ENCODE measurements around the gene DACT3.
A peak's percentile ranks its signal among the peaks of the same experiment; 100 is the strongest.

Gene DACT3

DNA sequence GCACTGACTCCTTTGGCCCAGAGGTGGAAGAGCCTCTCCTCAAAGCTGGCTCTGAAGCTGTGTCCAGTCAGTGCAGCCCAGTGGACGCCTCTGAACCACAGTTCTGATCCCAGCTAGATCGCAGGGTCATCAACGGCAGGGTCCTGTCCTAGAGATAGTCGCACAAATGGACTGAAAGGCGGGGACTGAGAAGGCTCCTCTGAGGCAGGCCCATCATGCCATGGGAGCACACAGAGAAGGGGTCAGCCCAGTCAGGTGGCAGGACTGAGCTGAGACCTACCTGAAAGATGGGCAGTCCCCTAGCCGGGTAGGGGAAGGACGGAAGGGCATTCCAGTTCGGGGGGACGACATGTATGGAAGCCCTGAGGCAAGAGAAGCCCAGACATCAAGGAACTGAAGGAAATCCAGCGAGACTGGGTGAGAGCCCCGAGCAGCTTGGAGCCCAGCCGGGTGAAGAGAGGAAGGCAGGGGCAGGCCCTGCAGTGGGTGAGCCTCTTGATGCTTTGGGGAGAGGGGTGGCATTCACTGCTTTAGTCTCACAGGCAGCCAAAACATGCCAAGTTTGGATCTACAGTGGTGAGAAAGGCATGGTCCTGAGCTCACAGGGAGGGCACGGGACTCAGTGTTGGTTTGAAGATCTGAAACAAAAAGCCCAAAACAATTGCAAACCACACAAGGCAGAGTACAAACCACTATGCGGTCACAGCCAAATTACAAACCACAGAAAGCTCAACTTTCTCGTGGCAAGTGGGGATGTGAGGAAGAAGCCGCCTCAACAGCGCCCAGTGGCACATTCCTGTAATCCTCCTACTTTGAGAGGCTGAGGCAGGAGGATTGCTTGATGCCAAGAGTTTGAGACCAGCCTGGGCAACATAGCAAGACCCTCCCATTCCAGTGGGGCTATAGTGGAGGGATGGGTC lies 49.9 kb downstream of the DACT3 start:
- no peak for DNase-seq

DNA sequence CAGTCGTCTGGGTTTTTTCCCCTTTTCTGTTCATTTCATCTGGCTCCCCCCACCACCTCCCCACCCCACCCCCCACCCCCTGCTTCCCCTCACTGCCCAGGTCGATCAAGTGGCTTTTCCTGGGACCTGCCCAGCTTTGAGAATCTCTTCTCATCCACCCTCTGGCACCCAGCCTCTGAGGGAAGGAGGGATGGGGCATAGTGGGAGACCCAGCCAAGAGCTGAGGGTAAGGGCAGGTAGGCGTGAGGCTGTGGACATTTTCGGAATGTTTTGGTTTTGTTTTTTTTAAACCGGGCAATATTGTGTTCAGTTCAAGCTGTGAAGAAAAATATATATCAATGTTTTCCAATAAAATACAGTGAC lies 50.6 kb downstream of the DACT3 start:
- DNase-seq = no peak

DNA sequence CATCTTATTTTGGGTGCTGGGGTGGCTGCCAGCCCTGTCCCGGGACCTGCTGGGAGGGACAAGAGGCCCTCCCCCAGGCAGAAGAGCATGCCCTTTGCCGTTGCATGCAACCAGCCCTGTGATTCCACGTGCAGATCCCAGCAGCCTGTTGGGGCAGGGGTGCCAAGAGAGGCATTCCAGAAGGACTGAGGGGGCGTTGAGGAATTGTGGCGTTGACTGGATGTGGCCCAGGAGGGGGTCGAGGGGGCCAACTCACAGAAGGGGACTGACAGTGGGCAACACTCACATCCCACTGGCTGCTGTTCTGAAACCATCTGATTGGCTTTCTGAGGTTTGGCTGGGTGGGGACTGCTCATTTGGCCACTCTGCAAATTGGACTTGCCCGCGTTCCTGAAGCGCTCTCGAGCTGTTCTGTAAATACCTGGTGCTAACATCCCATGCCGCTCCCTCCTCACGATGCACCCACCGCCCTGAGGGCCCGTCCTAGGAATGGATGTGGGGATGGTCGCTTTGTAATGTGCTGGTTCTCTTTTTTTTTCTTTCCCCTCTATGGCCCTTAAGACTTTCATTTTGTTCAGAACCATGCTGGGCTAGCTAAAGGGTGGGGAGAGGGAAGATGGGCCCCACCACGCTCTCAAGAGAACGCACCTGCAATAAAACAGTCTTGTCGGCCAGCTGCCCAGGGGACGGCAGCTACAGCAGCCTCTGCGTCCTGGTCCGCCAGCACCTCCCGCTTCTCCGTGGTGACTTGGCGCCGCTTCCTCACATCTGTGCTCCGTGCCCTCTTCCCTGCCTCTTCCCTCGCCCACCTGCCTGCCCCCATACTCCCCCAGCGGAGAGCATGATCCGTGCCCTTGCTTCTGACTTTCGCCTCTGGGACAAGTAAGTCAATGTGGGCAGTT lies 51.2 kb downstream of the DACT3 start:
- no peak for DNase-seq

DNA sequence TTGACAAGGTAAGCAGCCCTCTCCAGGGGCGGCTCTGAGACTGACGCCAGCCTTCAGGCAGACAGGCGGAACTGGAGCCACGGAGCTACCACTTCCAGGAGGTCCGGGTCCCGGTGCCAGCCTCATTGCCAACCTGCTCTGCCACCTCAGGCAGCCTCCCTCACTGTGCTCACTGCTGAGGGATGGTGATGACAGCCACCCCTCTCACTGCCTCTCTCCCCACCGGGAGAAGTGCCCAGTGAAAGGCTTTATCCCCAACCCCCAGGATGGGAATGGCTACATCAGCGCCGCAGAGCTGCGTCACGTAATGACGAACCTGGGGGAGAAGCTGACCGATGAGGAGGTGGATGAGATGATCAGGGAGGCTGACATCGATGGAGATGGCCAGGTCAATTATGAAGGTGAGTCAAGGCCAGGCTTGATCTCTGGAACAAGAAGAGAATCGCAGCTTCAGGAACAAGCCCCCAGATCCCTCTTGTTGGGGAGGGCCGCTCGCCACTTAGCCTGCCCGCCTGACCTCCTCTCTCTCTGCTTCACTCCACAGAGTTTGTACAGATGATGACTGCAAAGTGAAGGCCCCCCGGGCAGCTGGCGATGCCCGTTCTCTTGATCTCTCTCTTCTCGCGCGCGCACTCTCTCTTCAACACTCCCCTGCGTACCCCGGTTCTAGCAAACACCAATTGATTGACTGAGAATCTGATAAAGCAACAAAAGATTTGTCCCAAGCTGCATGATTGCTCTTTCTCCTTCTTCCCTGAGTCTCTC lies 52.2 kb downstream of the DACT3 start:
- no peak for DNase-seq

DNA sequence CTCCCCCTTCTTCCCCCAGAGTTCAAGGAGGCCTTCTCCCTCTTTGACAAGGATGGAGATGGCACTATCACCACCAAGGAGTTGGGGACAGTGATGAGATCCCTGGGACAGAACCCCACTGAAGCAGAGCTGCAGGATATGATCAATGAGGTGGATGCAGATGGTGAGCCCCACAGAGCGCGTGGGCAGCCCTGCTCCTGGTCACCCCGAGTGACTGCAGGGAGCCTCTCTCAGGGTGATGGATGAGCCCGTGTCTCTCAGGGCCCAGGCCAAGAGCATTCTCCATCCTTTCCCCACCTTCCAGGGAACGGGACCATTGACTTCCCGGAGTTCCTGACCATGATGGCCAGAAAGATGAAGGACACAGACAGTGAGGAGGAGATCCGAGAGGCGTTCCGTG lies 52.8 kb downstream of the DACT3 start:
- no peak for DNase-seq

DNA sequence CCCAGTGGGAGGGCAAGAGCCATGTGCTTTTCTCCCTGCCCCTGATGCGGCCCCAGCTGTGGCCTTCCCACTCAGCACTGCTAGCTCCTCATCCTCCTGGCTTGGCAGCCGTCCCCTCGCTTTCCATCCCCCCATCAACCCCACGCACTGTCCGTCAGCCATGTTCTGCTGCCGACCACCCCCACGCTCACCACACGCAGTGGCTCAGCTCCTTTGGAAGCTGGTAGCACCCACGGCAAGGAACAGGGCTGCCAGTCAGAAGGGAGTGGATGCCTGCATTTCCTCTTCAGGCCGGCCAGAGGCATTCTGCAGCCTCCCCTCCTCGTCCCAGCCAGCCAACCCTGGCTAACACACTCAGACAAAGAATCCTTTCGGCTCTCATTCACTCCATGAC lies 53.5 kb downstream of the DACT3 start:
- DNase-seq = no peak

DNA sequence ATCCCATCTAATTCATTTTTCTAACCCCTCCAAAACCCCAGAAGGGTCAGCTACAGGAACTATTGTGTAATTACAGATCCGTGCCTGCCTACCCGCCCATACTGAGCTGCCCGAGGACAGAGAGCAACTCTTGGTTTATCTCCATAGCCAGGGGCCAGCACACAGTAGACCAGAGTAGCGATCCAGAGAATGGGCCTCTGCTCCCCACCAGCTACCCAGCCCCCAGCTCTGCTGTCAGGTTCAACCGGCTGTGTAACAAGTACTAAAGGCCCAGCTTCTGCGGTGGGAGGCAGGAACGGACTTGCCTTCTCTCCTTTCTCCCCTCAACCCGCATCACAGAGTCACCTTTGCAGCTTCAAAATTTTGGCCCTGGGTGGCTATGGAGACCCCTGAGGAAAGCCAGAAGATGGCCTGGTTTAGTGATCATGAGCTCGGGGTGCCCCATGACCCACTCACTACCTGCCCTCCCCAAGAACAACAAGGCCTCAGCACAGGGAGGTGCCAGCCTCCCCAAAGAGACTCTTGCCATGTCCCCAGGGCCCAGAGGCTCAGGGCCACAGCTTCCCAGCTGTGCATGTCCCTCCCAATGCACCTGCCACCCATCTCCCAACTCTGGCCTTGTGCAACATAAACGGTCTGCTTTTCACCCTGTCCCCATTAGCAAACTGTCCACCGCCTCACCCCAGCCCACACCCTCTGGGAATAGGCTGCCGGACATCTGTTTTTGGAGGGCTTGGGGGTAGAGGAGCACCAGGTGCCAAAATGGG lies 54.1 kb downstream of the DACT3 start:
- DNase-seq = no peak

DNA sequence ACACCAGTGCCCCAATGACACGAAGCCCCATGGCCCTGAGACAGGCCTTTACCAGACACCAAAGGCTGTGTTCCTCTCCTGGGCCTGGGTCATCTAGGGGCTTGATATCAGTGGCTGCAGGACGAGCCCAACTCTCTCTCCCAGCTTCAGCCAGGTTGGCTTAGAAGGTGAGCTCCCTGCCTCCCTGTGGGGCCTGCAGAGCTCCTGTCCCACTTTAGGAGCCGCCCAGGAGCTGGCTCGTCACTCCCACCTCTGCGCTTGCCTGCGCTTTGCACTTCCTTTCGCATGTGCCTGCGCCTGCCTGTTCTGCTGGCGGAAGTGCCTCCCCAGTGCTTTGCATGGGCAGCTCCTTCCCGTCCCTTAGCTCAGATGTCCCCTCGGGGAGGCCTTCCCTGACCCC lies 55.0 kb downstream of the DACT3 start:
- no peak for DNase-seq

DNA sequence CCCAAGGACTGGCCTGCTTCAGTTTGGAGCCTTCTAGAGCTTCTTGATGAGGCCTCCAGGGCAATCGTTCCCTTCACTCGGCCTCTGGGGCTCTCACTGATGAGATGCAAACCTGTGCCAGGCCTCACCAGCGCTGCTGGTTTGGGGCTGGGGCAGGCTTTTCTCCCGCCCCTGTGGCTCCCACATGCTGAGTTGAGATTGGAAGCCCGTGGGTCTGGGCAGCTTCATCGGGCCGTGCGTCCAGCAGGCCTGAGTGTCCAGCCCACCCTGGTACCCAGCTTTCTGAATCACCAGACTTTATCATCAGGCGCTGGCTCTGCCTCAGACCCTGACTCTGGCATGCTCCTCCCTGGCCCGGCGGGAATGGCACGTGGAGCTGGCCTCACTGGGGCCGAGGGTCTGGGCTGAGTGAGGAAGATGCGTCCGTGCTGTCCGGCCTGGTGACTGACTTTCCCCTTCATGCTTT lies 55.6 kb downstream of the DACT3 start:
- DNase-seq = no peak

DNA sequence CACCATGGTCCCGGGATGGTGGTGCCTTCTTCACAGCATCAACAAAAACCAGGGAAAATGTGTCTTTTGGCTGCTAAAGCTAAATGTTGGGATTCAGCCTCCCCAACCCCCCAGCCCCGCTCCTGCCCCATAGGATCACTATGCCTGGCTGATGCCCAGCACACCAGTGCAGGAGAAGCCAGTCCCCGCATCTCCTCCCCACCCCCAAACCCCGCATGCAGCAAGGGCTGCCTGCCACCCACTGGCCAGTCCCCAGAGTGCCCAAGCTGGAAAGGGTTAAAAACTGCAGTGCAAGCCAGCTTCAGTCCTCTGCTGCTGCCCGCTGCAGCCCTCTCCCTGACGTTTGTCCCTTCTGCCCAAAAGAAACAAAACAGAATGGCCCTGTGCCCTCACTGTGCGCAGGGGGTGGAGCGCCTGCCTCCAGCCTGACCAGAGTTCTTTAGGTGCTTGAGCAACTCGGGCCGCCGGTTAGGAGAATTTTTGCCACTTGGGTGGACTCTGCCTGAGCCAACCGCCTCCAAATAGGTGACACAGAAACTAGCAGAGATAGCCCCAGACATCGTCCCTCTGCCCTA lies 56.1 kb downstream of the DACT3 start:
- no peak for DNase-seq

DNA sequence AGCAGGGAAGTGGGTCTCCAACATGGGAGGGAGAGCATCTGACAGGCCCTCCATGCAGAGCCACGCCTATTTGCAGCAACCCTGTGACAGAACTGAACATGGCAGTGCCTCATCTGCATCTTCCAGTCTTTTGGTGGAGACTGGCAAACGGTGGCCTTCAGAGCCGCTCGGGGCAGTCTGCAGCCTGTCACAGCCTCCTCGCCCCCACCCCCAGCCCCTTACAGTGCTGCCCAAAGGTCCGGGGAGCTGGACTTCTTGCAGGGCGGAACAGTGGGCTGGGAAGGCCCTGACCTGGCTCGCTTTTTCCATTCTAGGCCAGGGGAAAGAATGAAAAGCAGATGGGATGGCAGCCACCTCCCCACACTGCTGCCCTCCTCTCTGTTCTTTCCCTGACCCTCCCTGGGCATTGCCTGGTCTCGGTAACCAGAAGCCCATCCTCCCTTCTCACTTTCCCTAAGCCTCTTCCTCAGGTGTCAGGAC lies 57.2 kb downstream of the DACT3 start:
- no peak for DNase-seq

DNA sequence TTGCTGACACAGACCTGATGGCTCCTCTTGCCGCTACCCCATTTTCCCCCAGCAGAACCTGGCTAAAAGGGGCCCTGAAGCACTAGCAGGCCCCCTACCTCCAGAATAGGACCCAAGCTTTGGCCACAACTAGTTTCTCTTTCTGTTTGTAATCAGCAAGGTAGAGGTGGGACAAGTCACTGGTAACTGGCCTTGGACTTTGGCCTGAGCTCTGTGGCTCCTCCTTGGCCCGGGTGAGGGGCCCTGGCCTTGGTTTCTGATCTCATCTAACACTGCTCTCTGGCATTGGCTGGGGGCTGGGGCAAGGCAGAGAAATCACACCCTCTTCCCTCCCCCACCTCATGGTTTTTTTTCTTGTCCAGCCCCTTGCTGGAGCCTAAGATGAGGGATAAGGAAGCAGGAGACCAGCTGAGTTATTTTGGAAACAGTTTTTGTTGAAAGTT lies 57.8 kb downstream of the DACT3 start:
- DNase-seq = no peak

DNA sequence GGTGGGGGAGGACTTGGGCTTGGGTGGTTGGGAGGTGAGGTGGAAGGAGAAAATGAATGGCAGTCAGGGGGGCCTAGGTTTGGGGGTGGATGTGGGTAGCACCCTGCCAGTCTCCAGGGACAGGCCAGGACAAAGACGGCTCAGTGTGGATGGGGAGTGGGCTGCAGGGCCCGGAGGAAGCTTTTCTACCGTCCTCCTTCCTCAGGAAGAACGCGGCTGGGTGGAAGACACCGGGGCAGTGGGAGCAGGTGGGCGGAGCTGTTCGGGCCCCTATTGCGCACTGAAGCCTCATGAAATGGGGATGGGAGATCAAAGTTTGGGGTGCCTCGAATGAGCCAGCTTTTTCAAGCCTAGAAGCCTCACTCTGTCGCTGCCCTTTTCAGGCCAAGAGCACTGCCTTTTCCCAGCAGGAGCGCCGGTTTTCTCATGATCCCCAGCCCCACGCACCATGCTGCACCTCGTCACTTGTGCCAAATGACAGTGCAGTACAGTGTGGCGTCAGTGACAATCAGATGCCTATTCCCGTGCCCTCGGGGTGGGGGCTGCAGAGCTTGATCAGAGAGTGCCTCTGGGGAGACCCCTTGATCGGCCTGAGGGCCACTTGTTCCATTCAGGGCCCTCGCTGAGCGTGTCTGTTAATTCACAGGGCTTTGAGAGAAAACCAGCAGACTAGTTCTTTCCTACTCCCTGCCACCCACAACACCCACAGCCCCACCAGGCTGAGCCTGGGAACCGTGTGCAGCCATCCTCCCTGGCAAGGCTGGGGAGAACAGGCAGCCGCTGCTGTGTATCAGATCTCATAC lies 58.4 kb downstream of the DACT3 start:
- no peak for DNase-seq

DNA sequence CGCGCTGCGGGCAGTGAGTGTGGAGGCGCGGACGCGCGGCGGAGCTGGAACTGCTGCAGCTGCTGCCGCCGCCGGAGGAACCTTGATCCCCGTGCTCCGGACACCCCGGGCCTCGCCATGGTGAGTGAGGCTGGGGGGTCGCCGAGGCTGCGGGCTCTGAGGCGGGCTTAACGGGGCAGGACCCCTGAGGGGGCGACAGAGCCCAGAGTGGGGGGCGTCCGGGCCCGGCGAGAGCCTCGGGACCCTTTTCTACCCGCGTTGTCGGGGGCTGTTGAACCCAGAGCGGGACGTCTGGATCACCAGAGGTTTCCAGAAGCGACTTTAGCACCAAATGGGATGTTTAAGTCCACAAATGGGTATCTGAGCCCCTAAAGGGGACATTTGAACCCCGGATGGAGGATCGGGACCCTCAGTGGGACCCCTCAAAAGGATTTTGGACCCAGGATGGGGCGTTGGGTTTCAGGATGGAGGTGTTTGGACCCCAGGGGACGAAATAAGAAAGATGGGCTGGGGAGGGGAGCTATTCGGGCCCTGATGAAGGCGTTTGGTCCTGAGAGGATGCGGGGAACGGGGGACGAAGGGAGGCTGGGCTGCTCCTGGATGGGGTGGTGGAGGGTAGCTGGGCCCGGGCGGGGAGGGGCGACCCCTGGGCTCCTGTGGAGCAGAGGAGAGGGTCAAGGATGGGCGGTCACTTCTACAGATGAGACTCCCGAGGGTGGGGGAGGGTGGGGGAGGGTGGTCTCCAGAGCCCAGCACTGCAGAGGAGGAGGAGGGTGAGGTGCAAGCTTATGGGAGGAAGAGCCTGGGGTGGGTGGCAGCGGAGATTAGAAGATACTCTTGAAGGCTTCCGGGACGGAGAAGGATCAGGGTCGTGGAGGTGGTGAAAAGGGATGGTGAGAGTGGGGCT lies 59.4 kb downstream of the DACT3 start, which contains the start of gene CALM3:
CALM3 (plus strand) TSS at position 13 of the 907 bp plus-strand sequence; CDS start at position 118, 105 bp downstream.
- DNase-seq = no peak

DNA sequence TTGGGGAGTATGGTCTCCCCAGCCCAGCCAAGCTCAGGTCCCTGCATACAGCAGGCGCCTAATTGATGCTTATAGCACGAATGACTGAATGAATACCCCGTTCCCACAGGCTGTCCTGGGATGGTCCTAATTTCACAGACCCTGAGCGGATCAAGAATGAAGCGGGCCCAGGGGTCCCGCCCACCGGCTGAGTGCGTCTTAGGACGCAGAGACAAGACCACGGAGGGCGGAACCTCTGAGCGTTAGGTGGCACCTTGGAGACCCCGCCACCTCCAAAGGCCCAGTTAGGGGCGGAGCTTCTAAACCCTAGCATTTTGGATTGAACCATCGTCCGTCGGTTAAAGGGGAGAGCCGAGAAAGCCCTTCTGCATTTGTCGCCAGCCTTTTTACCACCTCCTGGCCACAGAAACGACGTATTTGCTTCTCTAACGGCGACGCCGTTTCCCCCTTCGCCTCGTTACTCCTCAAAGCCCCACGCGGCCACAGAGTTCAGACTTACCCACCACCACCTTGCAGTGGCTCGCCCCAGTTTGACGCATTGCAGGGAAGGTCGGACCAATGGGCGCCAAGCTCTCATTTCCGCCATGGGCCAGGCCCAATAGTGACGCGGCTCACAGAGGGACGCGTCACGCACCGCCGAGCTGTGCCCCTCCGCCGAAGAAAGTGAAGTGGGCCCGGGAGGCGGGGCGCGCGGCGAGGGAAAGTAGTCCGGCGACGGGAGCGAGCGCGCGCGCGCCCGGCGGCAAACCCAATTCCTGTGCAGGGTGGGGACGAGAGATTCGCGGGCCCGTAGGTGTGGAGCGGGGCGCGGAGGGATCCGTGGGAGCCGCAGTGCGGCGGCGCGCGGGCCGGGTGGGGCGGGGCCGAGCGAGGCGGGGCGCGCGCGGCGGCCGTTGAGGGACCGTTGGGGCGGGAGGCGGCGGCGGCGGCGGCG lies 60.3 kb downstream of the DACT3 start:
- peak; percentile 93 for DNase-seq

DNA sequence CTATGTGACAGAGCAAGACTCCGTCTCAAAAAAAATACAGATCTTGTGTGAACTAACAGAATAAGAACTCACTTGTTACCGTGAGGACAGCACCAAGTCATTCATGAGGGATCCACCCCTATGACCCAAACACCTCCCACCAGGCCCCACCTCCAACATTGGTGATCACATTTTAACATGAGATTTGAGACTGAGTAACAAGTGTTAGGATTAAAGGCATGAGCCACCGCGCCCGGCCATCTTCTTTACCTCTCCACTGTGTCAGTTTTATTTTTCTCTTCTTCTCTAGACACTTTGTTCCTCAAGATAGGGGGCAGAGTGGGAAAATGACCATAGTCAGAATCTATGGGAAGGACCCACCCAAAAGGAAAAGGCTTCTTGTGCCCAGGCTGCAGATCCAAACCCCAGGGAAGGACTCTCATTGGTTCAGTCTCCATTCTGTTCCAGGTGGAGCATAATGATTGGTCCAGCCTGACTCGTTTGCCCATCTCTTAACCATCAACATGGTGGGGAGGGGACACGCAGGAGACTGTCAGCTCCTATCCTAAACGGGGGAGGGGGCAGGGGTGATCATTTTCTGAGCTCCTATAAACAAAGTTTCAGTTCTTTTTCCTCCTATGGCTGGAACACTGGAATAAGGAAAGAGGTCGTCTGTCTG lies 61.1 kb downstream of the DACT3 start:
- no peak for DNase-seq

DNA sequence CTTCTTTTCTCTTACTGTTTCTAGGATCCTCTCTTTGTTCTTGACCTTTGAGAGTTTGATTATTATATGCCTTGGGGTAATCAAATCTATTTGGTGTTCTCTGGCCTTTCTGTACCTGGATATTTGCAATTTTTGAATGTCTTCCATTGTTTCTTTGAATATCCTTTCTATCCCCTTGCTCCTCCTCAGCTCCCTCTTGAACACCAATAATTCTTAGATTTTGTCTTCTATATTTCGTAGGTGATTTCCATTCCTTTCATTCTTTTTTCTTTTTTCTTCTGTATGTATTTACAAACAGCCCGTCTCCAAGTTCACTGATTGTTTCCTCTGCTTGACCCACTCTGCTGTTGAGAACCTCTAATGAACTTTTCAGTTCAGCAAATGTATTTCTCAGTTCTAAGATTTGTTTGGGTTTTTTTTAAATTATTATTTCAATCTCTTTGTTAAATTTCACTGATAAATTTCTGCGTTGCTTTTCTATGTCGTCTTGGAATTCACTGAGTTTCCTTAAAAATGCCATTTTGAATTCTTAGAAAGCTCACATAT lies 62.5 kb downstream of the DACT3 start:
- DNase-seq = no peak
